Posterior cingulate gyrus (tissue), 11 donors: ENCODE results near the gene FOXD4L1.
"Not testable (repeated sequence)": the region's sequence is repeated elsewhere in the genome, so short reads cannot be mapped to it uniquely, and the experiment has no call there.

Experiments
- DNase-seq, 10 donors: peaks; one replicate each; pipeline versions ENCODE4 v3.0.0 to v3.0.0-alpha.2; 2020 to 2021; ENCODE audit warnings: mixed read lengths in 3 of 10
- intact Hi-C: fragments of 100-400 bp; cut with DNase I; formaldehyde crosslinking; loops from one replicate; pipeline ENCODE4 v1.15.1; 2023

The FOXD4L1 gene

GRCh38 chr2:113498365-113498764, at the start of gene FOXD4L1:
FOXD4L1 (plus strand) TSS chr2:113498665; CDS start chr2:113499257, 592 bp downstream.
- DNase-seq, intact Hi-C loops: not testable (repeated sequence)

GRCh38 chr2:113465770-113466169, 32.7 kb upstream of the FOXD4L1 start:
- intact Hi-C loops, DNase-seq: not testable (repeated sequence)

- peak in 1 of 10 donors; percentile 25 for DNase-seq
- intact Hi-C loops: not testable (repeated sequence)
Observed at GRCh38 chr2:113476688-113477368, 21.6 kb upstream of the FOXD4L1 start.

GRCh38 chr2:113496527-113496926, 1.9 kb upstream of the FOXD4L1 start:
- DNase-seq, intact Hi-C loops: not testable (repeated sequence)

- DNase-seq: peak in 1 of 10 donors; percentile 78
- intact Hi-C loops: not testable (repeated sequence)
Observed at GRCh38 chr2:113499019-113499885, 787 bp downstream of the FOXD4L1 start.

- DNase-seq, intact Hi-C loops: not testable (repeated sequence)
Observed at GRCh38 chr2:113499886-113500722, 1.6 kb downstream of the FOXD4L1 start.

- DNase-seq, intact Hi-C loops: not testable (repeated sequence)
Observed at GRCh38 chr2:113500723-113501038, 2.2 kb downstream of the FOXD4L1 start.

- peak in 1 of 10 donors; percentile 78 for DNase-seq
Observed at GRCh38 chr2:113502216-113503093, 4.0 kb downstream of the FOXD4L1 start.

GRCh38 chr2:113503094-113504042, 4.9 kb downstream of the FOXD4L1 start:
- DNase-seq: peak in 1 of 10 donors; percentile 80
- intact Hi-C loops: not testable (repeated sequence)

More at GRCh38 chr2:113502216-113503093, 4.0 kb downstream of the FOXD4L1 start:
- intact Hi-C loops: not testable (repeated sequence)

GRCh38 chr2:113504081-113504480, 5.6 kb downstream of the FOXD4L1 start:
- DNase-seq, intact Hi-C loops: not testable (repeated sequence)

- DNase-seq, intact Hi-C loops: not testable (repeated sequence)
Observed at GRCh38 chr2:113507394-113508140, 9.1 kb downstream of the FOXD4L1 start.

GRCh38 chr2:113508187-113508586, 9.7 kb downstream of the FOXD4L1 start:
- intact Hi-C loops, DNase-seq: not testable (repeated sequence)

- intact Hi-C loops, DNase-seq: not testable (repeated sequence)
Observed at GRCh38 chr2:113510913-113511312, 12.4 kb downstream of the FOXD4L1 start.

GRCh38 chr2:113511859-113512258, 13.4 kb downstream of the FOXD4L1 start:
- intact Hi-C loops: not testable (repeated sequence)
- DNase-seq: peak in 1 of 10 donors; percentile 70

- intact Hi-C loops, DNase-seq: not testable (repeated sequence)
Observed at GRCh38 chr2:113515457-113515856, 17.0 kb downstream of the FOXD4L1 start.

GRCh38 chr2:113515995-113516394, 17.5 kb downstream of the FOXD4L1 start:
- intact Hi-C loops, DNase-seq: not testable (repeated sequence)

- intact Hi-C loops: not testable (repeated sequence)
Observed at GRCh38 chr2:113517025-113517424, 18.6 kb downstream of the FOXD4L1 start.

GRCh38 chr2:113520837-113521236, 22.4 kb downstream of the FOXD4L1 start:
- peak in 1 of 10 donors; percentile 68 for DNase-seq
- intact Hi-C loops: not testable (repeated sequence)

More at GRCh38 chr2:113517025-113517424, 18.6 kb downstream of the FOXD4L1 start:
- not testable (repeated sequence) for DNase-seq
